HepG2 (cell line): Measurements from ENCODE around the gene ATN1. TPM values are rescaled to one million over a fixed set of nuclear protein-coding genes. Genes with fewer than 3 reads are reported as not detected.

Experiments
- AGO2 ChIP-seq: fragments of 200-400 bp; formaldehyde crosslinking; optimal IDR thresholded peaks from 2 replicates; pipeline ENCODE3; 2017; ENCODE audit warnings: mild to moderate bottlenecking, low read depth, low read length, moderate library complexity
- ASH2L ChIP-seq: fragments of 300-600, 200-600 bp; sonication (generic); IDR thresholded peaks from 2 replicates; pipeline ENCODE4 v1.7.0; 2017; ENCODE audit warnings: low read depth, mild to moderate bottlenecking, moderate library complexity, mixed read lengths, low read length; ENCODE audit not compliant: insufficient read length
- GABPA ChIP-seq, 2 experiments: IDR thresholded peaks; 2 replicates each; pipeline ENCODE4 v1.6.1; 2011 to 2016; ENCODE audit warnings: low read depth in 2 of 2, low read length in 1 of 2, missing biosample characterization in 1 of 2, missing genetic modification characterization in 1 of 2
- JUN ChIP-seq: sonication (generic); formaldehyde crosslinking; IDR thresholded peaks from 2 replicates; pipeline ENCODE4 v1.4.0; 2020; ENCODE audit warnings: mild to moderate bottlenecking, missing genetic modification reagents
- MAFG ChIP-seq: sonication (generic); formaldehyde crosslinking; IDR thresholded peaks from 2 replicates; pipeline ENCODE4 v1.5.1; 2020; ENCODE audit warnings: mild to moderate bottlenecking, missing genetic modification reagents
- MED1 ChIP-seq: sonication (generic); formaldehyde crosslinking; IDR thresholded peaks from 2 replicates; pipeline ENCODE4 v1.4.0; 2020; ENCODE audit warnings: missing genetic modification reagents
- MEIS1 ChIP-seq: sonication (generic); formaldehyde crosslinking; IDR thresholded peaks from 2 replicates; pipeline ENCODE4 v1.9.0; 2021; ENCODE audit warnings: mild to moderate bottlenecking, missing genetic modification reagents, moderate library complexity, borderline replicate concordance
- NPAS2 ChIP-seq: sonication (generic); formaldehyde crosslinking; IDR thresholded peaks from 2 replicates; pipeline ENCODE4 v1.8.0; 2022; ENCODE audit warnings: mild to moderate bottlenecking, missing genetic modification reagents, borderline replicate concordance
- NR3C1 ChIP-seq: sonication (generic); formaldehyde crosslinking; IDR thresholded peaks from 2 replicates; pipeline ENCODE4 v1.4.0; 2020; ENCODE audit warnings: missing genetic modification reagents
- SRY ChIP-seq: sonication (generic); formaldehyde crosslinking; IDR thresholded peaks from 2 replicates; pipeline ENCODE4 v1.8.0; 2022; ENCODE audit warnings: mild to moderate bottlenecking, missing genetic modification reagents
- SSRP1 ChIP-seq: IDR thresholded peaks from 2 replicates; pipeline ENCODE4 v1.6.1; 2016; ENCODE audit warnings: control low read depth
- ZNF256 ChIP-seq: sonication (generic); formaldehyde crosslinking; conservative IDR thresholded peaks from 2 replicates; pipeline ENCODE4 v1.4.0; 2020; ENCODE audit warnings: missing genetic modification reagents
- ZNF30 ChIP-seq: sonication (generic); formaldehyde crosslinking; IDR thresholded peaks from 2 replicates; pipeline ENCODE4 v1.5.0; 2020; ENCODE audit warnings: mild to moderate bottlenecking, missing genetic modification reagents
- ZNF543 ChIP-seq: sonication (generic); formaldehyde crosslinking; IDR thresholded peaks from 2 replicates; pipeline ENCODE4 v1.4.0; 2020; ENCODE audit warnings: mild to moderate bottlenecking, missing genetic modification reagents
- ZNF816 ChIP-seq: sonication (generic); formaldehyde crosslinking; IDR thresholded peaks from 2 replicates; pipeline ENCODE4 v1.8.0; 2022; ENCODE audit warnings: missing genetic modification reagents, mild to moderate bottlenecking, borderline replicate concordance
- ZSCAN31 ChIP-seq: sonication (generic); formaldehyde crosslinking; IDR thresholded peaks from 2 replicates; pipeline ENCODE4 v1.5.0; 2020; ENCODE audit warnings: low read depth, mild to moderate bottlenecking, missing genetic modification reagents
- polyA plus RNA-seq, 8 experiments: library from polyadenylated mRNA; depleted of rRNA in 3 of 8; stranded (reverse) in 7 of 8; unstranded in 1 of 8; fragments of >200 nt; fragmentation: Illumina TruSeq in 4 of 8; extraction: Trizol in 4 of 8; gene quantifications; 2 replicates each; pipeline versions ENCODE4 v1.2.1 to v1.2.3, GENCODE V29; 2011 to 2016; ENCODE audit warnings: low read depth in 4 of 8, missing spikeins in 1 of 8, mixed read lengths in 1 of 8; ENCODE audit not compliant: insufficient read depth in 1 of 8
- total RNA-seq, 5 experiments: library from RNA; depleted of rRNA; stranded (reverse); fragments of >200 nt; fragmentation: Illumina TruSeq; extraction: Trizol; gene quantifications; 2 replicates each; pipeline ENCODE4 v1.2.3, GENCODE V29; 2016; ENCODE audit warnings: low read depth in 1 of 5
- TF ChIP-seq, protein P1 (sequence below), 2 experiments: sonication (generic) in 1 of 2; formaldehyde crosslinking in 1 of 2; IDR thresholded peaks; 2 replicates each; pipeline versions ENCODE4 v1.4.0 to v1.6.1; 2018 to 2020; ENCODE audit warnings: missing genetic modification reagents in 2 of 2, borderline replicate concordance in 1 of 2, low read depth in 1 of 2, mild to moderate bottlenecking in 1 of 2, missing biosample characterization in 1 of 2
- TF ChIP-seq, protein P2 (sequence below): sonication (generic); formaldehyde crosslinking; conservative IDR thresholded peaks from 2 replicates; pipeline ENCODE4 v1.4.0; 2020; ENCODE audit warnings: missing genetic modification reagents
- TF ChIP-seq, protein P3 (sequence below): sonication (generic); formaldehyde crosslinking; IDR thresholded peaks from 2 replicates; pipeline ENCODE4 v1.4.0; 2020; ENCODE audit warnings: missing genetic modification reagents, low read depth, mild to moderate bottlenecking, borderline replicate concordance
- TF ChIP-seq, protein P4 (sequence below): sonication (generic); formaldehyde crosslinking; IDR thresholded peaks from 2 replicates; pipeline ENCODE4 v1.9.0; 2021; ENCODE audit warnings: mild to moderate bottlenecking, missing genetic modification reagents

Gene ATN1
- total and polyA plus RNA-seq, 2 of the 13 experiments (the other 11 are each of a cell fraction or from before 2014, with no cell fraction given), result 2.1 to 8.6 TPM

DNA sequence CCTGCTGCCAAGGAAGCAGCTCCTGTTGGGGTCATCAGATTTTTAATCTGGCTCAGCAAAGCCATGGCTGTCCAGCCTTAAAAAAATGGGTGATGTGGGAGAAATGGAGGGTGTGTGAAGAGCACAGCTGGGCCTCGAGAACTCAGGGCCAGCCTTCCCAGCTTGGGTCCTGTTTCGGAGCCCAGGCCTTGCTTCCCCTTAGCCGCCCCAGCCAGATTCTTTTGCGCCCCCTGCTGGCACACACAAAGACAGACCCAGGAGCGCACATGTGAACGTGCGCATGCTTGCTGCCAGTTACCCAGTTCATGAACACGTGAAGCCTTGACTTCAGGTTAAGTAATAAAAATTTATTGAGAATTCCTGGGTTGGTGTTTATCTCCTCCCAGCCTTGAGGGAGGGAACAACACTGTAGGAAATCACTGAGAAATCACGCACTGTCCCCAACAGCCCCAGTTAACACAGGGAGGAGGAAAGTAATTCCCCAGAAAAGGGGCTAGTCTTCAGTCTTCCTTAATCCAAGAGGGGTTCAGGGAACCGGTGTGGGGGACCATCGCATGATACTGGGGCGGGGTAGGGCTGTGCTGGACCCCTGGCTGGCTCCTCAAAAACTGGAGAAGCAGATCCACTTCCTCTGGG is 37.4 kb downstream of the ATN1 start (continued):
- no peak for TF ChIP-seq ZNF30 (CRISPR knock-in tag)
- peak; percentile 73; the same call in 1 of the 2 replicates for TF ChIP-seq ZNF256 (CRISPR knock-in tag)
- no peak for TF ChIP-seq ZNF543 (CRISPR knock-in tag)
- TF ChIP-seq SRY (CRISPR knock-in tag), result no peak
- no peak for TF ChIP-seq NPAS2 (CRISPR knock-in tag)
- TF ChIP-seq, protein P1, sequence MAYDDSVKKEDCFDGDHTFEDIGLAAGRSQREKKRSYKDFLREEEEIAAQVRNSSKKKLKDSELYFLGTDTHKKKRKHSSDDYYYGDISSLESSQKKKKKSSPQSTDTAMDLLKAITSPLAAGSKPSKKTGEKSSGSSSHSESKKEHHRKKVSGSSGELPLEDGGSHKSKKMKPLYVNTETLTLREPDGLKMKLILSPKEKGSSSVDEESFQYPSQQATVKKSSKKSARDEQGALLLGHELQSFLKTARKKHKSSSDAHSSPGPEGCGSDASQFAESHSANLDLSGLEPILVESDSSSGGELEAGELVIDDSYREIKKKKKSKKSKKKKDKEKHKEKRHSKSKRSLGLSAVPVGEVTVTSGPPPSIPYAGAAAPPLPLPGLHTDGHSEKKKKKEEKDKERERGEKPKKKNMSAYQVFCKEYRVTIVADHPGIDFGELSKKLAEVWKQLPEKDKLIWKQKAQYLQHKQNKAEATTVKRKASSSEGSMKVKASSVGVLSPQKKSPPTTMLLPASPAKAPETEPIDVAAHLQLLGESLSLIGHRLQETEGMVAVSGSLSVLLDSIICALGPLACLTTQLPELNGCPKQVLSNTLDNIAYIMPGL (CRISPR knock-in tag; IDR thresholded peaks at IDR 0.05; ENCODE audit: borderline replicate concordance in 1 of 2, low read depth in 1 of 2), result 0 out of 4 replicates have a peak, but pooled peaks have one; percentile 35 to 54
- TF ChIP-seq, protein P2, sequence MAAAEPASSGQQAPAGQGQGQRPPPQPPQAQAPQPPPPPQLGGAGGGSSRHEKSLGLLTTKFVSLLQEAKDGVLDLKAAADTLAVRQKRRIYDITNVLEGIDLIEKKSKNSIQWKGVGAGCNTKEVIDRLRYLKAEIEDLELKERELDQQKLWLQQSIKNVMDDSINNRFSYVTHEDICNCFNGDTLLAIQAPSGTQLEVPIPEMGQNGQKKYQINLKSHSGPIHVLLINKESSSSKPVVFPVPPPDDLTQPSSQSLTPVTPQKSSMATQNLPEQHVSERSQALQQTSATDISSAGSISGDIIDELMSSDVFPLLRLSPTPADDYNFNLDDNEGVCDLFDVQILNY (CRISPR knock-in tag), result no peak
- TF ChIP-seq, protein P3, sequence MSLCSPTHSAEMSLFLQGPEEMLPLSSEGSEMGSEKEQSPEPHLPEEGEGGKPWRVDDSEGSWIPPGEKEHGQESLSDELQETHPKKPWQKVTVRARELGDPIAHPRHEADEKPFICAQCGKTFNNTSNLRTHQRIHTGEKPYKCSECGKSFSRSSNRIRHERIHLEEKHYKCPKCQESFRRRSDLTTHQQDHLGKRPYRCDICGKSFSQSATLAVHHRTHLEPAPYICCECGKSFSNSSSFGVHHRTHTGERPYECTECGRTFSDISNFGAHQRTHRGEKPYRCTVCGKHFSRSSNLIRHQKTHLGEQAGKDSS (CRISPR knock-in tag), result no peak
- peak; percentile 24 for TF ChIP-seq ASH2L
- TF ChIP-seq AGO2, result peak; percentile 54
- no peak for TF ChIP-seq GABPA (IDR thresholded peaks at IDR 0.05; ENCODE audit: low read depth, low read length)
- TF ChIP-seq GABPA (CRISPR knock-in tag; IDR thresholded peaks at IDR 0.05; ENCODE audit: low read depth), result peak; percentile 43; the same call in 1 of the 2 replicates
- TF ChIP-seq, protein P4, sequence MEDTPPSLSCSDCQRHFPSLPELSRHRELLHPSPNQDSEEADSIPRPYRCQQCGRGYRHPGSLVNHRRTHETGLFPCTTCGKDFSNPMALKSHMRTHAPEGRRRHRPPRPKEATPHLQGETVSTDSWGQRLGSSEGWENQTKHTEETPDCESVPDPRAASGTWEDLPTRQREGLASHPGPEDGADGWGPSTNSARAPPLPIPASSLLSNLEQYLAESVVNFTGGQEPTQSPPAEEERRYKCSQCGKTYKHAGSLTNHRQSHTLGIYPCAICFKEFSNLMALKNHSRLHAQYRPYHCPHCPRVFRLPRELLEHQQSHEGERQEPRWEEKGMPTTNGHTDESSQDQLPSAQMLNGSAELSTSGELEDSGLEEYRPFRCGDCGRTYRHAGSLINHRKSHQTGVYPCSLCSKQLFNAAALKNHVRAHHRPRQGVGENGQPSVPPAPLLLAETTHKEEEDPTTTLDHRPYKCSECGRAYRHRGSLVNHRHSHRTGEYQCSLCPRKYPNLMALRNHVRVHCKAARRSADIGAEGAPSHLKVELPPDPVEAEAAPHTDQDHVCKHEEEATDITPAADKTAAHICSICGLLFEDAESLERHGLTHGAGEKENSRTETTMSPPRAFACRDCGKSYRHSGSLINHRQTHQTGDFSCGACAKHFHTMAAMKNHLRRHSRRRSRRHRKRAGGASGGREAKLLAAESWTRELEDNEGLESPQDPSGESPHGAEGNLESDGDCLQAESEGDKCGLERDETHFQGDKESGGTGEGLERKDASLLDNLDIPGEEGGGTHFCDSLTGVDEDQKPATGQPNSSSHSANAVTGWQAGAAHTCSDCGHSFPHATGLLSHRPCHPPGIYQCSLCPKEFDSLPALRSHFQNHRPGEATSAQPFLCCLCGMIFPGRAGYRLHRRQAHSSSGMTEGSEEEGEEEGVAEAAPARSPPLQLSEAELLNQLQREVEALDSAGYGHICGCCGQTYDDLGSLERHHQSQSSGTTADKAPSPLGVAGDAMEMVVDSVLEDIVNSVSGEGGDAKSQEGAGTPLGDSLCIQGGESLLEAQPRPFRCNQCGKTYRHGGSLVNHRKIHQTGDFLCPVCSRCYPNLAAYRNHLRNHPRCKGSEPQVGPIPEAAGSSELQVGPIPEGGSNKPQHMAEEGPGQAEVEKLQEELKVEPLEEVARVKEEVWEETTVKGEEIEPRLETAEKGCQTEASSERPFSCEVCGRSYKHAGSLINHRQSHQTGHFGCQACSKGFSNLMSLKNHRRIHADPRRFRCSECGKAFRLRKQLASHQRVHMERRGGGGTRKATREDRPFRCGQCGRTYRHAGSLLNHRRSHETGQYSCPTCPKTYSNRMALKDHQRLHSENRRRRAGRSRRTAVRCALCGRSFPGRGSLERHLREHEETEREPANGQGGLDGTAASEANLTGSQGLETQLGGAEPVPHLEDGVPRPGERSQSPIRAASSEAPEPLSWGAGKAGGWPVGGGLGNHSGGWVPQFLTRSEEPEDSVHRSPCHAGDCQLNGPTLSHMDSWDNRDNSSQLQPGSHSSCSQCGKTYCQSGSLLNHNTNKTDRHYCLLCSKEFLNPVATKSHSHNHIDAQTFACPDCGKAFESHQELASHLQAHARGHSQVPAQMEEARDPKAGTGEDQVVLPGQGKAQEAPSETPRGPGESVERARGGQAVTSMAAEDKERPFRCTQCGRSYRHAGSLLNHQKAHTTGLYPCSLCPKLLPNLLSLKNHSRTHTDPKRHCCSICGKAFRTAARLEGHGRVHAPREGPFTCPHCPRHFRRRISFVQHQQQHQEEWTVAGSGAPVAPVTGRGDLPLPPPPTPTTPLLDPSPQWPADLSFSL (CRISPR knock-in tag), result no peak
- 0 out of 2 replicates have a peak, but pooled peaks have one; percentile 29 for TF ChIP-seq MEIS1 (CRISPR knock-in tag)
- TF ChIP-seq MAFG, result no peak
- TF ChIP-seq ZNF816 (CRISPR knock-in tag), result no peak
- peak; percentile 48 for TF ChIP-seq MED1 (CRISPR knock-in tag)
- TF ChIP-seq ZSCAN31 (CRISPR knock-in tag), result no peak
- TF ChIP-seq SSRP1 (CRISPR knock-in tag), result no peak
- no peak for TF ChIP-seq JUN (CRISPR knock-in tag)
- no peak for TF ChIP-seq NR3C1
